Measurements from ENCODE around the gene FMO3. TPM values are rescaled to one million over a fixed set of nuclear protein-coding genes. Genes with fewer than 3 reads are reported as not detected.

FMO3 gene
- total RNA-seq, 1 experiment from 2014 or later, result 0.12 TPM

- TF ChIP-seq, protein P1, sequence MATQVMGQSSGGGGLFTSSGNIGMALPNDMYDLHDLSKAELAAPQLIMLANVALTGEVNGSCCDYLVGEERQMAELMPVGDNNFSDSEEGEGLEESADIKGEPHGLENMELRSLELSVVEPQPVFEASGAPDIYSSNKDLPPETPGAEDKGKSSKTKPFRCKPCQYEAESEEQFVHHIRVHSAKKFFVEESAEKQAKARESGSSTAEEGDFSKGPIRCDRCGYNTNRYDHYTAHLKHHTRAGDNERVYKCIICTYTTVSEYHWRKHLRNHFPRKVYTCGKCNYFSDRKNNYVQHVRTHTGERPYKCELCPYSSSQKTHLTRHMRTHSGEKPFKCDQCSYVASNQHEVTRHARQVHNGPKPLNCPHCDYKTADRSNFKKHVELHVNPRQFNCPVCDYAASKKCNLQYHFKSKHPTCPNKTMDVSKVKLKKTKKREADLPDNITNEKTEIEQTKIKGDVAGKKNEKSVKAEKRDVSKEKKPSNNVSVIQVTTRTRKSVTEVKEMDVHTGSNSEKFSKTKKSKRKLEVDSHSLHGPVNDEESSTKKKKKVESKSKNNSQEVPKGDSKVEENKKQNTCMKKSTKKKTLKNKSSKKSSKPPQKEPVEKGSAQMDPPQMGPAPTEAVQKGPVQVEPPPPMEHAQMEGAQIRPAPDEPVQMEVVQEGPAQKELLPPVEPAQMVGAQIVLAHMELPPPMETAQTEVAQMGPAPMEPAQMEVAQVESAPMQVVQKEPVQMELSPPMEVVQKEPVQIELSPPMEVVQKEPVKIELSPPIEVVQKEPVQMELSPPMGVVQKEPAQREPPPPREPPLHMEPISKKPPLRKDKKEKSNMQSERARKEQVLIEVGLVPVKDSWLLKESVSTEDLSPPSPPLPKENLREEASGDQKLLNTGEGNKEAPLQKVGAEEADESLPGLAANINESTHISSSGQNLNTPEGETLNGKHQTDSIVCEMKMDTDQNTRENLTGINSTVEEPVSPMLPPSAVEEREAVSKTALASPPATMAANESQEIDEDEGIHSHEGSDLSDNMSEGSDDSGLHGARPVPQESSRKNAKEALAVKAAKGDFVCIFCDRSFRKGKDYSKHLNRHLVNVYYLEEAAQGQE (IDR thresholded peaks at IDR 0.05; ENCODE audit: low read depth), result no peak
- TF ChIP-seq RAD21 (IDR thresholded peaks at IDR 0.05; ENCODE audit: low read depth), result no peak
- no peak for TF ChIP-seq JUND (IDR thresholded peaks at IDR 0.05)
Measured at GRCh38 chr1:171055966-171056643, 34.6 kb upstream of the FMO3 start (continued).

GRCh38 chr1:171061425-171062143 is 29.1 kb upstream of the FMO3 start:
- Histone ChIP-seq H3K9me2 (ENCODE audit: insufficient read depth) (no peaks in the 10 kb centered on the region), H3K36me3 (ENCODE audit: control insufficient read depth in 1 of 2, insufficient read depth in 2 of 2, low read length in 2 of 2) (no peaks in the 10 kb centered on the region), H3K4me2 (ENCODE audit: low read length) (no peak overlapping the region), H3K4me3 (replicated peaks in 1 of 2; ENCODE audit: low read depth in 1 of 2, low read length in 2 of 2) (no peak overlapping the region), H3K9ac (ENCODE audit: low read length) (no peak overlapping the region), H3K4me1 (ENCODE audit: control insufficient read depth in 1 of 2, insufficient read depth in 2 of 2, low read length in 2 of 2) (no peaks in the 10 kb centered on the region), H3K9me3 (ENCODE audit: control insufficient read depth in 1 of 2, insufficient read depth in 1 of 2, low read depth in 1 of 2, low read length in 2 of 2) (no peaks in the 10 kb centered on the region), H2AFZ (ENCODE audit: low read depth, low read length, poor library complexity, severe bottlenecking) (no peak overlapping the region), H3K27me3 (ENCODE audit: insufficient read depth, low read length) (no peaks in the 10 kb centered on the region), H4K20me1 (ENCODE audit: insufficient read depth) (no peaks in the 10 kb centered on the region), H3K27ac (ENCODE audit: low read depth, low read length) (no peak overlapping the region), H3K79me2 (ENCODE audit: insufficient read depth, low read length) (no peaks in the 10 kb centered on the region)
- DNase-seq (ENCODE audit: low read depth, low spot score) (no peak), ATAC-seq (no peak)
- no TSS peak for BruUV-seq (replicated peaks)
- intact Hi-C loops (cut with micrococcal nuclease), result no loop called here
- ChIA-PET POLR2A (no interaction called here), RAD21 (ENCODE audit: low non-redundant PET in 1 of 2, low total read pairs in 2 of 2, uncharacterized antibody in 2 of 2, unreplicated experiment in 2 of 2) (no interaction called here), CTCF (no interaction called here)
- no peak for TF ChIP-seq ZFX (IDR thresholded peaks at IDR 0.05)
- TF ChIP-seq, protein P2, sequence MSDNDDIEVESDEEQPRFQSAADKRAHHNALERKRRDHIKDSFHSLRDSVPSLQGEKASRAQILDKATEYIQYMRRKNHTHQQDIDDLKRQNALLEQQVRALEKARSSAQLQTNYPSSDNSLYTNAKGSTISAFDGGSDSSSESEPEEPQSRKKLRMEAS (IDR thresholded peaks at IDR 0.05), result no peak
- no peak for TF ChIP-seq JUND (IDR thresholded peaks at IDR 0.05)
- TF ChIP-seq RAD21 (IDR thresholded peaks at IDR 0.05; ENCODE audit: low read depth), result no peak
- TF ChIP-seq POLR2A (IDR thresholded peaks at IDR 0.05; ENCODE audit: borderline replicate concordance, extremely low read depth, insufficient read depth, insufficient read length), result no peak
- no peak for TF ChIP-seq TCF7L2 (IDR thresholded peaks at IDR 0.05; ENCODE audit: borderline replicate concordance, extremely low read depth, insufficient read depth, insufficient read length)
- no peak for TF ChIP-seq CTCF (IDR thresholded peaks at IDR 0.05 in 2 of 3, conservative IDR thresholded peaks at IDR 0.05 in 1 of 3; ENCODE audit: borderline replicate concordance in 1 of 3, insufficient read depth in 1 of 3, low read depth in 2 of 3, low read length in 2 of 3)
- TF ChIP-seq SIN3A (IDR thresholded peaks at IDR 0.05; ENCODE audit: low read depth), result no peak
- TF ChIP-seq, protein P1 (IDR thresholded peaks at IDR 0.05; ENCODE audit: low read depth), result no peak
- no peak for TF ChIP-seq FOSL1 (IDR thresholded peaks at IDR 0.05; ENCODE audit: low read depth)
- no peak for TF ChIP-seq ELF1 (IDR thresholded peaks at IDR 0.05; ENCODE audit: borderline replicate concordance, low read depth)

Measured in HCT116 (cell line).